Muscle of back (tissue), 11 donors: ENCODE data around the gene MT1M. TPM values are rescaled to one million over a fixed set of nuclear protein-coding genes. Genes with fewer than 3 reads are reported as not detected.

ENCODE experiments used
- DNase-seq, 3 donors: peaks; one replicate each; pipeline versions ENCODE4 v3.0.0 to v3.0.0-alpha.2; 2013
- polyA plus RNA-seq, 10 donors: library from polyadenylated mRNA; unstranded; fragments of 120-200 nt; gene quantifications; one replicate each; pipeline ENCODE4 v1.2.1, GENCODE V29; 2013; ENCODE audit not compliant: insufficient read length in 10 of 10

MT1M gene
- polyA plus RNA-seq, 10 donors: 0.47 to 2.1 (median 0.89) TPM

DNA sequence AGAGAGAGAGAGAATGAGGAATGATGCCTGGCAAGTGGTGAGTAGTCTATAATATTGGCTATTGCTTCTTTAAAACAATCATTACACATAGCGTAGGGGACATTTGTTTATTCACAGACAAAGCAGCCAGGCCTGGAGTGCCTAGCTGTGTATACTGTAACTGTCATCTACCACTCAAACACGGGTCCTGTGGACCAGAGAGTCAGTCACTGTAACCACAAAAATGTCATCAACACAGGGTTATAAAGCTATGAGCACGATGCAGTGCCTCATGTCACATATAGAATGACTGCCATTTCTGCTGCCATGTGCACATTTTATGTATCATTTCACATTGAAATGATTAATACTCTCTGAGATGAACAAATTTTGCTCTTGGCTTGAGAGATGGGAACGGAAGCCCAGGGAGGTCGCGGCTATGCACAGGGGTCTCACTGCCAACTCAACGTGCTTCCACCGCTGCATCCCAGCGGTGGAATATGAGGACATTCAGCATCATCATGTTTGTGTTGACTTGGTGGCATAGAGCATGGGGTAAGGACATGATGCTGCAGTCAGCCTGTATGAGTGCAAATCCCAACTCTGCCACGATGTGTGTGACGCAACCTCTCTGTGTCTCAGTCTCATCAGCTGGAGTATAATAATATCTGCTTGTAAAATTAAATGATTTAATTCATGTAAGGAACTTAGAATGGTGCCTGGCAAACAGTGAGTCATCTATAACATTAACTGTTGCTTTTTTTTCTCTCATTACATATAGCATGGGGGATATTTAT, 40.5 kb downstream of the MT1M start:
- peak in 1 of 3 donors; percentile 22 for DNase-seq

DNA sequence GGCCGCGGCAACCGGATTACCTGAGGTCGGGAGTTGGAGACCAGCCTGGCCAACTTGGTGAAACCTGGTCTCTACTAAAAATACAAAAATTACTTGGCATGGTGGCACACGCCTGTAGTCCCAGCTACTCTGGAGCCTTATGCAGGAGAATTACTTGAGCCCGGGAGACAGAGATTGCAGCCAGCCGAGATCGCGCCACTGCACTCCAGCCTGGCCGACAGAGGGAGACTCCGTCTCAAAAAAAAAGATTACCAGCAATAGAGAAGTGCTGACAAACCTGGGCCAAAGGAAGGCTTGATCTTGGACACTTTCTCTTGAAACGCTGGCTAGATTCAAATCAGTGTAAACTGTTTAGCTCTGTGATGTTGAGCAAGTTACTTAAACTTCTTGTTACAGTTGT, 41.5 kb downstream of the MT1M start:
- peak; percentile 36 to 78 (median 55) for DNase-seq

DNA sequence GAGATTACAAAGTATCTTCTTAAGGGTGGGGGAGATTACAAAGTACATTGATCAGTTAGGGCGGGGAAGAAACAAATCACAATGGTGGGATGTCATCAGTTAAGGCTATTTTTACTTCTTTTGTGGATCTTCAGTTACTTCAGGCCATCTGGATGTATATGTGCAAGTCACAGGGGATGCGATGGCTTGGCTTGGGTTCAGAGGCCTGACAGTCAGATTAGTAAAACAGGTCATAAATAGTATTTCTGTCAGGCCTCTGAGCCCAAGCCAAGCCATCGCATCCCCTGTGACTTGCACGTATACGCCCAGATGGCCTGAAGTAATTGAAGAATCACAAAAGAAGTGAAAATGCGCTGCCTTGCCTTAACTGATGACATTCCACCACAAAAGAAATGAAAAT, 42.1 kb downstream of the MT1M start:
- peak in 1 of 3 donors; percentile 68 for DNase-seq

DNA sequence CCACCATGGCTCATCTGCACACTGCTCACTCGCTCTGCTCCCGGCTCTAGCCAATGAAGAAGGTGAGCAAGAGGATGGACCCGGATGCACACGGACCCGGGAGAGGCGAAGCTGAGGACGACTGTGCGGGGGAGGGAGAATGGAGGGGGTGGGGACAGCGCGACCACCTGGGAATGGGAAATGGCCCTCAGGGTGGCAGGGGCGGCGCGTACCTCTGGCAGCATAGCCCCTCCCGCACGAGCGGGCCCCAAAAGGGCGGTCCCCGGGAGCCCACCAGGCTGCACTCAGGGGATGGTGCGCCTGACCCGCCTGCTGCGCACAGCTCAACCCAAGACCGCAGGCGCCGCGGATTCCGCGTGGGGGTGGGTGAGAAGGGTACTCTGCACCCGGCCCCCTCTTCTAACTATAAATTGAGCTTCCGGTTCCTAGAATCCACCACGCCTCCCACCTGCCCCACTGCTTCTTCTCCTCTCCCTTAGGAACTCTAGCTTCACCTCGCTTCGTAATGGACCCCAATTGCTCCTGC, 43.3 kb downstream of the MT1M start:
- no peak for DNase-seq

GRCh38 chr16:56677474-56677873, 45.0 kb downstream of the MT1M start:
- no peak for DNase-seq

- DNase-seq: no peak
These were observed 46.7 kb downstream of the MT1M start for GRCh38 chr16:56679078-56679730.

GRCh38 chr16:56679818-56680217, 47.4 kb downstream of the MT1M start:
- no peak for DNase-seq

GRCh38 chr16:56681939-56682702, 49.7 kb downstream of the MT1M start, which contains the start of gene MT1X:
Gene MT1X (plus strand): TSS chr16:56682470. CDS start chr16:56682541, 71 bp downstream.
- peak; percentile 89 to 94 (median 89) for DNase-seq

- DNase-seq: no peak
These were observed 50.4 kb downstream of the MT1M start for GRCh38 chr16:56682703-56683397.

Other genes starting within 250 kb of the MT1M start
- gene AMFR, start 207.1 kb upstream of the MT1M start, polyA plus RNA-seq: 10 to 100 TPM; 46.4 to 64.7 (median 53.6) TPM
- gene NUDT21, start 181.3 kb upstream of the MT1M start, polyA plus RNA-seq: 10 to 100 TPM; 53.0 to 78.6 (median 69.8) TPM
- gene OGFOD1, start 181.1 kb upstream of the MT1M start, polyA plus RNA-seq: 10 to 100 TPM; 33.7 to 43.7 (median 39.5) TPM
- 10 to 100 TPM; 32.8 to 60.2 (median 52.8) TPM for gene BBS2, start 112.6 kb upstream of the MT1M start, polyA plus RNA-seq
- gene MT4, start 67.6 kb upstream of the MT1M start, polyA plus RNA-seq: not detected
- 10 to 100 TPM in 7 of 10 donors, 1 to 10 TPM in 3; 2.6 to 31.5 (median 19.6) TPM for gene MT3, start 43.1 kb upstream of the MT1M start, polyA plus RNA-seq
- 10 to 100 TPM; 12.1 to 36.7 (median 25.6) TPM for gene MT2A, start 24.1 kb upstream of the MT1M start, polyA plus RNA-seq
- 10 to 100 TPM; 10.5 to 27.6 (median 20.4) TPM for gene MT1E, start 6.9 kb upstream of the MT1M start, polyA plus RNA-seq
- gene MT1A, start 6.0 kb downstream of the MT1M start, polyA plus RNA-seq: under 1 TPM in 1 of 10 donors, not detected in 9; 0.63 TPM
- gene MT1B, start 19.2 kb downstream of the MT1M start, polyA plus RNA-seq: under 1 TPM in 2 of 10 donors, not detected in 8; 0.38 to 0.46 TPM
- 1 to 10 TPM in 8 of 10 donors, under 1 TPM in 2; 0.84 to 2.4 (median 1.5) TPM for gene MT1F, start 25.3 kb downstream of the MT1M start, polyA plus RNA-seq
- gene MT1G, start 35.4 kb downstream of the MT1M start, polyA plus RNA-seq: 1 to 10 TPM in 4 of 10 donors, under 1 TPM in 3, not detected in 3; 0.62 to 3.6 (median 1.0) TPM
- gene MT1H, start 37.2 kb downstream of the MT1M start, polyA plus RNA-seq: 1 to 10 TPM in 1 of 10 donors, under 1 TPM in 1, not detected in 8; 0.81 to 1.2 TPM
- gene MT1X, start 49.8 kb downstream of the MT1M start, polyA plus RNA-seq: 10 to 100 TPM in 6 of 10 donors, 1 to 10 TPM in 4; 7.2 to 20.2 (median 12.2) TPM
- 10 to 100 TPM; 36.8 to 52.1 (median 45.5) TPM for gene NUP93, start 97.5 kb downstream of the MT1M start, polyA plus RNA-seq
- gene SLC12A3, start 232.5 kb downstream of the MT1M start, polyA plus RNA-seq: under 1 TPM in 3 of 10 donors, not detected in 7; 0.05 to 0.11 (median 0.10) TPM